Measurements from ENCODE around the gene RNF128.

RNF128 gene

GRCh38 chrX:106780664-106781377, 54.3 kb downstream of the RNF128 start:
- H3K9me2 ChIP-seq (replicated peaks; ENCODE audit: control insufficient read depth, low read length): no peaks in the 10 kb centered on the region
- H3K36me3 ChIP-seq (ENCODE audit: control insufficient read depth, low read length): no peaks in the 10 kb centered on the region
- TF ChIP-seq, protein P1, sequence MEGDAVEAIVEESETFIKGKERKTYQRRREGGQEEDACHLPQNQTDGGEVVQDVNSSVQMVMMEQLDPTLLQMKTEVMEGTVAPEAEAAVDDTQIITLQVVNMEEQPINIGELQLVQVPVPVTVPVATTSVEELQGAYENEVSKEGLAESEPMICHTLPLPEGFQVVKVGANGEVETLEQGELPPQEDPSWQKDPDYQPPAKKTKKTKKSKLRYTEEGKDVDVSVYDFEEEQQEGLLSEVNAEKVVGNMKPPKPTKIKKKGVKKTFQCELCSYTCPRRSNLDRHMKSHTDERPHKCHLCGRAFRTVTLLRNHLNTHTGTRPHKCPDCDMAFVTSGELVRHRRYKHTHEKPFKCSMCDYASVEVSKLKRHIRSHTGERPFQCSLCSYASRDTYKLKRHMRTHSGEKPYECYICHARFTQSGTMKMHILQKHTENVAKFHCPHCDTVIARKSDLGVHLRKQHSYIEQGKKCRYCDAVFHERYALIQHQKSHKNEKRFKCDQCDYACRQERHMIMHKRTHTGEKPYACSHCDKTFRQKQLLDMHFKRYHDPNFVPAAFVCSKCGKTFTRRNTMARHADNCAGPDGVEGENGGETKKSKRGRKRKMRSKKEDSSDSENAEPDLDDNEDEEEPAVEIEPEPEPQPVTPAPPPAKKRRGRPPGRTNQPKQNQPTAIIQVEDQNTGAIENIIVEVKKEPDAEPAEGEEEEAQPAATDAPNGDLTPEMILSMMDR (IDR thresholded peaks at IDR 0.05; ENCODE audit: low read depth, low read length, poor library complexity, severe bottlenecking): no peak
- TF ChIP-seq EZH2phosphoT487 (IDR thresholded peaks at IDR 0.05; ENCODE audit: borderline replicate concordance, low read length): no peak
- H3K4me1 ChIP-seq (ENCODE audit: control insufficient read depth, low read length): no peaks in the 10 kb centered on the region
- no peaks in the 10 kb centered on the region for H3F3A ChIP-seq (ENCODE audit: control insufficient read depth, insufficient read depth)
- H3K9me3 ChIP-seq (ENCODE audit: control insufficient read depth, insufficient read depth, low read length): no peaks in the 10 kb centered on the region
- no peak overlapping the region for H3K4me2 ChIP-seq (ENCODE audit: low read length)
- no peak overlapping the region for H3K27ac ChIP-seq (ENCODE audit: low read depth, low read length)
- no peaks in the 10 kb centered on the region for H3K79me2 ChIP-seq (ENCODE audit: control insufficient read depth, low read length)
- no peaks in the 10 kb centered on the region for H4K20me1 ChIP-seq (ENCODE audit: control insufficient read depth, insufficient read depth, low read depth, low read length)
- H3K4me3 ChIP-seq (ENCODE audit: low read length): no peak overlapping the region
- no peaks in the 10 kb centered on the region for H3K27me3 ChIP-seq (ENCODE audit: control insufficient read depth, low read length)

DNA sequence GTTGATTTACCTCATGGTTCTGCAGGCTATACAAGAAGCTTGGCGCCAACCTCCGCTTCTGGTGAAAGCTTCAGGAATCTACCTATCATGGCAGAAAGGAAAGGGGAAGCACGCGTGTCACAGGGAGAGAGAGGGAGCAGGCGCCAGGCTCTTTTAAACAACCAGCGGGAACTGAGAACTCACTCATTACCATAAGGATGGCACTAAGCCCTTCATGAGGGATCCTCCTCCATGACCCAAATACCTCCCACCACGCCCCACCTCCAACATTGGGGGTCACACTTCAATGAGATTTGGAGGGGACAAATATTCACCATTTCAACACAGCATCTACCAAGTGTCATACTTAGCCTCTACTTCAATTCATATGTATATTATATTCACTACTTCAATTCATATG, 57.2 kb downstream of the RNF128 start:
- H3K4me3 ChIP-seq (ENCODE audit: low read length): no peak overlapping the region
- no peaks in the 10 kb centered on the region for H3K9me2 ChIP-seq (replicated peaks; ENCODE audit: control insufficient read depth, low read length)
- no peaks in the 10 kb centered on the region for H4K20me1 ChIP-seq (ENCODE audit: control insufficient read depth, insufficient read depth, low read depth, low read length)
- TF ChIP-seq, protein P1 (IDR thresholded peaks at IDR 0.05; ENCODE audit: low read depth, low read length, poor library complexity, severe bottlenecking): no peak
- no peak for TF ChIP-seq EZH2phosphoT487 (IDR thresholded peaks at IDR 0.05; ENCODE audit: borderline replicate concordance, low read length)
- H3K79me2 ChIP-seq (ENCODE audit: control insufficient read depth, low read length): no peaks in the 10 kb centered on the region
- no peaks in the 10 kb centered on the region for H3K9me3 ChIP-seq (ENCODE audit: control insufficient read depth, insufficient read depth, low read length)
- no peak overlapping the region for H3K27ac ChIP-seq (ENCODE audit: low read depth, low read length)
- no peaks in the 10 kb centered on the region for H3K4me1 ChIP-seq (ENCODE audit: control insufficient read depth, low read length)
- no peaks in the 10 kb centered on the region for H3K27me3 ChIP-seq (ENCODE audit: control insufficient read depth, low read length)
- no peaks in the 10 kb centered on the region for H3F3A ChIP-seq (ENCODE audit: control insufficient read depth, insufficient read depth)
- H3K4me2 ChIP-seq (ENCODE audit: low read length): no peak overlapping the region
- H3K36me3 ChIP-seq (ENCODE audit: control insufficient read depth, low read length): no peaks in the 10 kb centered on the region

DNA sequence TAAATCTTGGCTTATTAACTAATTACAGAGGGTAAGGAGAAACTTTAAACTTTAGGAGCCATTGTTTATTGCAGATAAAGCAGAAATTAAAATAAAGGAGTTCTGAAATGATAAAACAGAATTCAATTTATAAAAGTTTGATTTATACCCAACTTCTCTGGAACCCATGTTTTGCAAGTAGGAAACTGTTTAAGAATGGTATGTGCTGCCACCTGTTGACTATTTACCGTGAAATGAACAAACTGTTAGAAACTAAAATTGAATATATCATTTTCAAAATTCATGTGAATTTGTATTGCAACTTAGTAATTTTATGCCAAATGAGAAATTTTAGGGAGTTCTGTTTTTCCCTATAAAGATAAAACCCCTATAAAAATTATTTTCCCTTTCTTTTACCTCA, 65.0 kb downstream of the RNF128 start:
- H3K36me3 ChIP-seq (ENCODE audit: control insufficient read depth, low read length): no peaks in the 10 kb centered on the region
- no peak overlapping the region for H3K4me3 ChIP-seq (ENCODE audit: low read length)
- H3F3A ChIP-seq (ENCODE audit: control insufficient read depth, insufficient read depth): no peaks in the 10 kb centered on the region
- no peak overlapping the region for H3K4me2 ChIP-seq (ENCODE audit: low read length)
- no peaks in the 10 kb centered on the region for H3K9me2 ChIP-seq (replicated peaks; ENCODE audit: control insufficient read depth, low read length)
- H3K4me1 ChIP-seq (ENCODE audit: control insufficient read depth, low read length): no peaks in the 10 kb centered on the region
- H3K27ac ChIP-seq (ENCODE audit: low read depth, low read length): no peak overlapping the region
- TF ChIP-seq EZH2phosphoT487 (IDR thresholded peaks at IDR 0.05; ENCODE audit: borderline replicate concordance, low read length): no peak
- TF ChIP-seq, protein P1 (IDR thresholded peaks at IDR 0.05; ENCODE audit: low read depth, low read length, poor library complexity, severe bottlenecking): peak; percentile 44
- no peaks in the 10 kb centered on the region for H3K79me2 ChIP-seq (ENCODE audit: control insufficient read depth, low read length)
- H4K20me1 ChIP-seq (ENCODE audit: control insufficient read depth, insufficient read depth, low read depth, low read length): no peaks in the 10 kb centered on the region
- H3K27me3 ChIP-seq (ENCODE audit: control insufficient read depth, low read length): no peaks in the 10 kb centered on the region
- no peaks in the 10 kb centered on the region for H3K9me3 ChIP-seq (ENCODE audit: control insufficient read depth, insufficient read depth, low read length)

Measured in DOHH2 (cell line).